CD4-positive, alpha-beta T cell treated with Interleukin-15 for 1 hour (primary cell): ENCODE results near the gene NOP16.

Experiments
- DNase-seq: peaks from one replicate; pipeline ENCODE4 v3.0.0-alpha.2; 2020

The NOP16 gene

DNA sequence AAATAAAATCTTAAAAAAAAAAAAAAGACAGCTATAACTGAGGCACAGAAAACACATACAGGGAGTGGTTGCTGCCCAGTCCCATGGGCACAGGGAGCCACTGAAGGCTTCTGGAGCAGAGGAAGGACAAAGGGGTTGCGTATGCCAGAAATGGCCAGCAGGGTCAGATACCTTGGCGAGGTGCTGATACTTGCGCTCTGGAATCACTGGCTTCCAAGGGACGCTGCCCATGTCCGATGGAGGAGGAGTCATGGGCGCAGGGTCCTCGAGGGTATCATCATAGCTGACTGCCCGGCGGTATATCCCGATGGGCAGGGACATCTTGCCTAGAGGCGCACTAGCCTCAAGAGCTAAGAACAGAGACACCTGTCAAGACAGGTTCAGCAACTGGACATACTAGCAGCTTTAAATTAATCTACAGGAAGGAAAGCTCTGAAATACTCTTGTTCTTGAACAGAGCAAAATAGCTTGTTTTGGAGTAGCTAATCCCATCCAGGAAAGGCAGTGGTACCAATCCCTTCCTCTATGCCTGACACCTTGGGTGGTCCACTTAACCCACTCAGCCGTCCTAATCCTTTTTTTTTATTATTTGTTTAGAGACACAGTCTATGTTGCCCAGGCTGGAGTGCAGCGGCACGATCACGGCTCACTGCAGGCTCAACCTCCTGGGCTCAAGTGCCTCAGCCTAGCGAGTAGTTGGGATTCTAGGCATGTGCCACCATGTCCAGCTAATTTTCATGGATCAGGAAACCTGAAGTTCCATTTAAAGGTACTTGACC lies 32.8 kb downstream of the NOP16 start:
- no peak for DNase-seq

- DNase-seq, result no peak
Observed at GRCh38 chr5:176353533-176353932, 34.9 kb downstream of the NOP16 start.

DNA sequence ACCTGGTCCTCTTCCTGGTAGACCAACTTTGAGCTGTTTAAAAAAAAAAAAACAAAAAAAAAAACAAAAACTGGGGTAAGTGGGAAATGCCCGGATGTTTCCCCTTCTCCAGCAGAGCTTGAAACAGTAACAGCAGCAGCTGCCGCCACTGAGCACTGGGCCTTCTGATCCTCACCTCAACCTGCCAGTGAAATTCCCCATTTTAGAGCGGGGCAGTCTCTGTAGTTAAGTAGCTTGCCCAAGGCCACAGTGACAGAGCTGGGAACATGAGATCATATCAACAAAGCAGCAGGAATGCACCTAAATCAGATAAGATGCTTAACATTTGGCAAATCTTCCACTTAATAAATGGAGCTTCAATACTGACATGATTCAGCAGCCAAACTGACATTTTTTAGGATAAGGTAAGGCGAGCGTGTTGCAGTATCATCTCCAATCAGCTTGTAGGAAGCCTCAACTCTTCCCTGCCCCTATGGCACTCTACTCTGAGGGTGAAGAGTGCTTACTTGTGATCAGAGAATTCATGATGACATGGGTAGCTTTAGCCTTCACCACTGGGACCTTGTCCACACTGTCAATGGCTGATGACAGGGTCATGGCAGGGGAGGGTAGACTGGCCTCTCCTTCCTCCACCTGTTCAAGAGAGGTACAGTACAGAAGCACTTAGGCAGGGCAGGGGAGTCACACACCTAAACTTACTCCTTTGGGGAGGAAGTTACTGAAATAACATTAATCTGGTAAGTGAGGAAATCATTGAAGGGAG lies 36.1 kb downstream of the NOP16 start:
- DNase-seq, result no peak

GRCh38 chr5:176350416-176350815 lies 38.0 kb downstream of the NOP16 start:
- no peak for DNase-seq

GRCh38 chr5:176342766-176343458 lies 45.5 kb downstream of the NOP16 start:
- DNase-seq, result no peak

- no peak for DNase-seq
Observed at GRCh38 chr5:176342158-176342483, 46.3 kb downstream of the NOP16 start.

- DNase-seq, result no peak
Observed at GRCh38 chr5:176341325-176342157, 46.9 kb downstream of the NOP16 start.

GRCh38 chr5:176339304-176339703 lies 49.1 kb downstream of the NOP16 start:
- no peak for DNase-seq

DNA sequence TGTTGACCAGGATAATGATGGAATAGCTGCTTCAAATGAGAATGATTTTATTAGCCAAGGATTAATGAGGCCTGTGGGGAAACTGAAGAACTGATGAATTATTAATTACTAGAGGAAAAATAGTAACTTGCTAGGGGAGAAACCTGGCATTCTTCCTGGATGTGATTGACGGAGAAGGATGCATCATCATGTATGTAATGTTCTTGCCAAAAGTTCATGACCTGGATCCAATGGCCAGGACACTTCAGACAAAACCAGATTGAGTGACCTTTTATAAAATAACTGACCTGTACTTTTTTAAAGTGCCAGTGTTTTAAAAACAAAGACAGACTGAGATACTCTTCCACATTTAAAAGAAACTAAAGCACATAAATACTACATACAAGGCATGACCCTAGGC lies 50.5 kb downstream of the NOP16 start:
- DNase-seq, result no peak

- no peak for DNase-seq
Observed at GRCh38 chr5:176334031-176334770, 54.2 kb downstream of the NOP16 start.
